22Rv1 (cell line): ENCODE data around the gene ANKRD63.
A peak's percentile ranks its signal among the peaks of the same experiment; 100 is the strongest.

Experiments
- H3K27ac ChIP-seq: fragments of 450-650 bp; 2 replicates; pipeline ENCODE4 v1.5.1; 2017
- CTCF ChIP-seq: fragments of 450-650 bp; IDR thresholded peaks from 2 replicates; pipeline ENCODE4 v1.5.1; 2017; ENCODE audit warnings: mild to moderate bottlenecking
- ZFX ChIP-seq: fragments of 450-650 bp; IDR thresholded peaks from 2 replicates; pipeline ENCODE4 v1.6.1; 2017; ENCODE audit warnings: antibody characterized with exemption, borderline replicate concordance

Gene ANKRD63

GRCh38 chr15:40328176-40328575 is 45.3 kb upstream of the ANKRD63 start:
- H3K27ac ChIP-seq = no peak overlapping the region
- TF ChIP-seq ZFX = no peak
- TF ChIP-seq CTCF = no peak

- no peak overlapping the region for H3K27ac ChIP-seq
- TF ChIP-seq CTCF (no peak), ZFX (no peak)
Observed at GRCh38 chr15:40327457-40327856, 44.6 kb upstream of the ANKRD63 start.

GRCh38 chr15:40325700-40326099 is 42.8 kb upstream of the ANKRD63 start:
- no peak for TF ChIP-seq CTCF
- no peak for TF ChIP-seq ZFX
- H3K27ac ChIP-seq = no peak overlapping the region

GRCh38 chr15:40325188-40325587 is 42.3 kb upstream of the ANKRD63 start:
- TF ChIP-seq ZFX = no peak
- no peak for TF ChIP-seq CTCF

GRCh38 chr15:40323953-40324937 is 41.4 kb upstream of the ANKRD63 start:
- TF ChIP-seq ZFX (no peak), CTCF (no peak)

More at GRCh38 chr15:40325188-40325587, 42.3 kb upstream of the ANKRD63 start:
- no peak overlapping the region for H3K27ac ChIP-seq

GRCh38 chr15:40323239-40323952 is 40.5 kb upstream of the ANKRD63 start, which contains the start of gene INAFM2:
TSS of gene INAFM2 (plus strand) at chr15:40323692. CDS start at chr15:40324056, 364 bp downstream.
- peak within 1 kb of the TSS; percentile 65 for H3K27ac ChIP-seq
- TF ChIP-seq ZFX = no peak
- TF ChIP-seq CTCF = peak; percentile 39

More at GRCh38 chr15:40323953-40324937, 41.4 kb upstream of the ANKRD63 start:
- H3K27ac ChIP-seq = peak overlapping the region; percentile 65
